ENCODE measurements around the gene NQO1. TPM values are rescaled to one million over a fixed set of nuclear protein-coding genes. Genes with fewer than 3 reads are reported as not detected.

Gene NQO1
- total RNA-seq, 4 donors from 2014 or later: 42.4 to 311 (median 144) TPM

GRCh38 chr16:69699915-69700314 lies 26.4 kb downstream of the NQO1 start:
- no peaks in the 10 kb centered on the region for H3K4me1 ChIP-seq
- H3K36me3 ChIP-seq: peaks cover 0 to 46% (median 0%) of the 10 kb centered on the region in 3 donors
- no peak for DNase-seq
- H3K4me3 ChIP-seq: no peak overlapping the region
- no peak overlapping the region for H3K27ac ChIP-seq
- TF ChIP-seq CTCF (IDR thresholded peaks at IDR 0.05): no peak
- TF ChIP-seq POLR2A (IDR thresholded peaks at IDR 0.05): no peak
- no peaks in the 10 kb centered on the region for H3K9me3 ChIP-seq
- H3K27me3 ChIP-seq: no peaks in the 10 kb centered on the region

DNA sequence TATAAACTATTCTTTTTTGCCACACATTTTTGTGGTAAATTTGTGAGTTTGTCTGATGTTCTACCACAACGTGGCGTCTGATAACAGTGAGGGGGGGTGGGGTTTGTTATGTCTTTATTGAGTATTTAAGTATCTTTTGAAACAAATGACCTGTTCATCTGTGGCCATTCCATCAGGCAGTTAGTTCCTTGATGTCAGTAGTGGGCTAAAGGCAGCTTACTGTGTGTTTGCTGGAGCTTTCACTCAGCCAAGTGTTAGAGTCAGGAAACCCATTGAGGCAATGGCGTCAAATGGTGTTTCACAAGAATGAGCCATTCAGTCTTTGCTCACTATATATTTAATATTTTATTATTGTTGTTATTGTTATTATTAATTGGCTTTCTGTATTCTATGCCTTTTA lies 28.0 kb downstream of the NQO1 start:
- no peaks in the 10 kb centered on the region for H3K4me1 ChIP-seq
- no peaks in the 10 kb centered on the region for H3K27me3 ChIP-seq
- DNase-seq: no peak
- no peak overlapping the region for H3K27ac ChIP-seq
- no peaks in the 10 kb centered on the region for H3K9me3 ChIP-seq
- peaks cover 0 to 59% (median 0%) of the 10 kb centered on the region in 3 donors for H3K36me3 ChIP-seq
- TF ChIP-seq POLR2A (IDR thresholded peaks at IDR 0.05) (no peak), CTCF (IDR thresholded peaks at IDR 0.05) (no peak)
- H3K4me3 ChIP-seq: no peak overlapping the region

DNA sequence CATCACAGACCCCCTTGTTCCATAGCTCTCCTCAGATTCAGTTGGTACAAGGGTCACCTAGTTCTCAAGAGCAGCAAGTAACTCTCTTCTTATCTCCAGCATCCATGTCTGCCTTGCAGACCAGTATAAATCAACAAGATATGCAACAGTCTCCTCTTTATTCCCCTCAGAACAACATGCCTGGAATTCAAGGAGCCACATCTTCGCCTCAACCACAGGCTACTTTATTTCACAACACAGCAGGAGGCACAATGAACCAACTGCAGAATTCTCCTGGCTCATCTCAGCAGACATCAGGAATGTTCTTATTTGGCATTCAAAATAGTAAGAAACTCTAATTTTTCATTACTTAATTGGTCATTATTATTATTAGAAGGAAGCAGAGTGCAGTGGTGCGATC lies 32.4 kb downstream of the NQO1 start:
- peaks cover 0 to 80% (median 0%) of the 10 kb centered on the region in 3 donors for H3K36me3 ChIP-seq
- H3K4me1 ChIP-seq: no peaks in the 10 kb centered on the region
- no peaks in the 10 kb centered on the region for H3K27me3 ChIP-seq
- no peak overlapping the region for H3K27ac ChIP-seq
- no peak for DNase-seq
- no peaks in the 10 kb centered on the region for H3K9me3 ChIP-seq
- H3K4me3 ChIP-seq: no peak overlapping the region
- no peak for TF ChIP-seq POLR2A (IDR thresholded peaks at IDR 0.05)
- no peak for TF ChIP-seq CTCF (IDR thresholded peaks at IDR 0.05)

- H3K4me3 ChIP-seq: no peak overlapping the region
These were observed 34.1 kb downstream of the NQO1 start for GRCh38 chr16:69691980-69692911.

DNA sequence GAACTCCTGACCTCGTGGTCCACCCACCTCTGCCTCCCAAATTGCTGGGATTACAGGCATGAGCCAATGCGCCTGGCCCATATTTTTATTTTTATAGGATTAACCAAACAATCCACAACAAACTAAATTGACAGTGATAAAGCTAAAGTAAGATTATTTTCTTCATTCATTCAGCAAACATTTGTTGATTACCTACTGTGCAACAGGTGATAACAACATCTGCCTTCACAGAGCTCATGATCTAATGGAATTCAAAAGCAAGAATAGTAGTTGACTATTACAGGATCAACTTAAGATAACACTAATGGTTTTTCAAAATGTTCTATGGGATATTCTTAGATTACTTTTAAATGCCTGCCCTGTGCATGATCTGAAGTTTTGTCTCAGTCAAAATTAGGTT lies 37.8 kb downstream of the NQO1 start:
- Histone ChIP-seq H3K36me3 (peaks cover 0 to 65% (median 0%) of the 10 kb centered on the region in 3 donors), H3K27me3 (no peaks in the 10 kb centered on the region), H3K4me1 (no peaks in the 10 kb centered on the region), H3K4me3 (no peak overlapping the region), H3K9me3 (no peaks in the 10 kb centered on the region), H3K27ac (no peak overlapping the region)
- no peak for DNase-seq
- no peak for TF ChIP-seq POLR2A (IDR thresholded peaks at IDR 0.05)
- TF ChIP-seq CTCF (IDR thresholded peaks at IDR 0.05): no peak

More at GRCh38 chr16:69691980-69692911, 34.1 kb downstream of the NQO1 start:
- TF ChIP-seq POLR2A (IDR thresholded peaks at IDR 0.05) (no peak), CTCF (IDR thresholded peaks at IDR 0.05) (no peak)
- H3K27ac ChIP-seq: peak overlapping the region in 1 of 4 donors; percentile 9
- no peak for DNase-seq
- no peaks in the 10 kb centered on the region for H3K27me3 ChIP-seq
- H3K9me3 ChIP-seq: no peaks in the 10 kb centered on the region
- H3K4me1 ChIP-seq: no peaks in the 10 kb centered on the region
- H3K36me3 ChIP-seq: peaks cover 0 to 70% (median 0%) of the 10 kb centered on the region in 3 donors
